HUES64 (cell line): Measurements from ENCODE around the gene TTYH2.

Experiments
- H3K27ac ChIP-seq: 2 replicates; pipeline ENCODE4 v1.7.0; 2013; ENCODE audit warnings: low read depth, low read length, inconsistent platforms
- H3K27me3 ChIP-seq: 2 replicates; pipeline ENCODE4 v1.6.1; 2013; ENCODE audit warnings: mild to moderate bottlenecking, low read length; ENCODE audit not compliant: insufficient read depth
- H3K36me3 ChIP-seq: 2 replicates; pipeline ENCODE4 v1.6.1; 2013; ENCODE audit warnings: mild to moderate bottlenecking, low read length; ENCODE audit not compliant: insufficient read depth
- H3K4me1 ChIP-seq: 2 replicates; pipeline ENCODE4 v1.6.1; 2013; ENCODE audit warnings: mild to moderate bottlenecking, low read length, moderate library complexity; ENCODE audit not compliant: insufficient read depth
- H3K4me3 ChIP-seq: 2 replicates; pipeline ENCODE4 v1.5.1; 2013; ENCODE audit warnings: mild to moderate bottlenecking, low read length, moderate library complexity
- H3K9ac ChIP-seq: 2 replicates; pipeline ENCODE4 v1.6.1; 2013; ENCODE audit warnings: mild to moderate bottlenecking, low read depth, low read length
- H3K9me3 ChIP-seq: 2 replicates; pipeline ENCODE4 v1.6.1; 2013; ENCODE audit warnings: low read depth, low read length; ENCODE audit not compliant: insufficient read depth
- WGBS: fragments of 150-250, 120-280 bp; methylation state at CpG from one replicate; pipeline ENCODE4 v1.1.7; 2013; ENCODE audit warnings: missing lambda C conversion rate; 5-methylcytosine and 5-hydroxymethylcytosine counted together

TTYH2 gene

GRCh38 chr17:74226252-74226651, 12.9 kb downstream of the TTYH2 start:
- Histone ChIP-seq H3K4me3 (no peak overlapping the region), H3K9ac (no peak overlapping the region), H3K27ac (no peak overlapping the region), H3K4me1 (no peaks in the 10 kb centered on the region), H3K36me3 (no peaks in the 10 kb centered on the region), H3K27me3 (no peaks in the 10 kb centered on the region), H3K9me3 (no peaks in the 10 kb centered on the region)
- WGBS, result 87% methylated on average over 6 of the region's 6 CpGs

GRCh38 chr17:74227271-74228080, 14.1 kb downstream of the TTYH2 start:
- WGBS, result 94% methylated on average over 9 of the region's 10 CpGs

GRCh38 chr17:74228306-74228978, 15.1 kb downstream of the TTYH2 start:
- H3K27me3 ChIP-seq, result no peaks in the 10 kb centered on the region
- no peaks in the 10 kb centered on the region for H3K4me1 ChIP-seq
- no peak overlapping the region for H3K27ac ChIP-seq
- no peaks in the 10 kb centered on the region for H3K36me3 ChIP-seq
- H3K9me3 ChIP-seq, result no peaks in the 10 kb centered on the region
- WGBS, result 92% methylated on average over 4 of the region's 5 CpGs
- no peak overlapping the region for H3K9ac ChIP-seq
- H3K4me3 ChIP-seq, result no peak overlapping the region

More at GRCh38 chr17:74227271-74228080, 14.1 kb downstream of the TTYH2 start:
- Histone ChIP-seq H3K9ac (no peak overlapping the region), H3K27me3 (no peaks in the 10 kb centered on the region), H3K36me3 (no peaks in the 10 kb centered on the region), H3K9me3 (no peaks in the 10 kb centered on the region), H3K4me1 (no peaks in the 10 kb centered on the region), H3K4me3 (no peak overlapping the region), H3K27ac (no peak overlapping the region)

GRCh38 chr17:74230896-74231295, 17.5 kb downstream of the TTYH2 start:
- no peaks in the 10 kb centered on the region for H3K4me1 ChIP-seq
- H3K9ac ChIP-seq, result no peak overlapping the region
- H3K27me3 ChIP-seq, result no peaks in the 10 kb centered on the region
- H3K27ac ChIP-seq, result no peak overlapping the region
- H3K9me3 ChIP-seq, result no peaks in the 10 kb centered on the region
- WGBS, result 94% methylated on average over 16 of the region's 16 CpGs
- H3K4me3 ChIP-seq, result no peak overlapping the region
- no peaks in the 10 kb centered on the region for H3K36me3 ChIP-seq

- Histone ChIP-seq H3K27ac (no peak overlapping the region), H3K27me3 (no peaks in the 10 kb centered on the region), H3K9ac (no peak overlapping the region), H3K9me3 (no peaks in the 10 kb centered on the region), H3K4me3 (no peak overlapping the region), H3K4me1 (no peaks in the 10 kb centered on the region), H3K36me3 (no peaks in the 10 kb centered on the region)
- WGBS, result 86% methylated on average over 17 of the region's 17 CpGs
Observed at GRCh38 chr17:74231928-74232907, 18.8 kb downstream of the TTYH2 start.

- H3K9ac ChIP-seq, result no peak overlapping the region
- H3K36me3 ChIP-seq, result no peaks in the 10 kb centered on the region
- no peak overlapping the region for H3K27ac ChIP-seq
- H3K9me3 ChIP-seq, result no peaks in the 10 kb centered on the region
- H3K4me3 ChIP-seq, result no peak overlapping the region
- 86% methylated on average over 8 of the region's 8 CpGs for WGBS
- H3K4me1 ChIP-seq, result no peaks in the 10 kb centered on the region
- no peaks in the 10 kb centered on the region for H3K27me3 ChIP-seq
Observed at GRCh38 chr17:74233937-74234336, 20.6 kb downstream of the TTYH2 start.

- H3K27ac ChIP-seq, result no peak overlapping the region
Observed at GRCh38 chr17:74234486-74234885, 21.1 kb downstream of the TTYH2 start.

GRCh38 chr17:74235040-74235581, 21.7 kb downstream of the TTYH2 start:
- H3K4me3 ChIP-seq, result no peak overlapping the region
- WGBS, result 92% methylated on average over 19 of the region's 19 CpGs
- H3K27me3 ChIP-seq, result no peaks in the 10 kb centered on the region
- H3K9ac ChIP-seq, result no peak overlapping the region
- no peaks in the 10 kb centered on the region for H3K36me3 ChIP-seq
- H3K4me1 ChIP-seq, result no peaks in the 10 kb centered on the region
- no peak overlapping the region for H3K27ac ChIP-seq
- H3K9me3 ChIP-seq, result no peaks in the 10 kb centered on the region

More at GRCh38 chr17:74234486-74234885, 21.1 kb downstream of the TTYH2 start:
- WGBS, result no CpG with 5 or more reads among the region's 1 CpG
- Histone ChIP-seq H3K27me3 (no peaks in the 10 kb centered on the region), H3K9me3 (no peaks in the 10 kb centered on the region), H3K4me3 (no peak overlapping the region), H3K36me3 (no peaks in the 10 kb centered on the region), H3K4me1 (no peaks in the 10 kb centered on the region), H3K9ac (no peak overlapping the region)

- Histone ChIP-seq H3K4me3 (no peak overlapping the region), H3K27ac (no peak overlapping the region), H3K36me3 (no peaks in the 10 kb centered on the region), H3K4me1 (0 out of 2 replicates have a peak, but pooled peaks cover 2% of the 10 kb centered on the region), H3K9ac (no peak overlapping the region), H3K27me3 (no peaks in the 10 kb centered on the region), H3K9me3 (no peaks in the 10 kb centered on the region)
- 77% methylated on average over 7 of the region's 8 CpGs for WGBS
Observed at GRCh38 chr17:74235911-74236371, 22.6 kb downstream of the TTYH2 start.

- WGBS, result 92% methylated on average over 12 of the region's 12 CpGs
- no peak overlapping the region for H3K27ac ChIP-seq
Observed at GRCh38 chr17:74237321-74237720, 23.9 kb downstream of the TTYH2 start.

More at GRCh38 chr17:74237321-74237720, 23.9 kb downstream of the TTYH2 start:
- no peaks in the 10 kb centered on the region for H3K9me3 ChIP-seq
- H3K27me3 ChIP-seq, result no peaks in the 10 kb centered on the region
- H3K36me3 ChIP-seq, result no peaks in the 10 kb centered on the region
- no peak overlapping the region for H3K4me3 ChIP-seq
- no peak overlapping the region for H3K9ac ChIP-seq
- 0 out of 2 replicates have a peak, but pooled peaks cover 2% of the 10 kb centered on the region for H3K4me1 ChIP-seq
